ENCODE measurements around the gene C10orf105.

GRCh38 chr10:71664585-71664984, 55.0 kb downstream of the C10orf105 start:
- no peak for TF ChIP-seq POLR2A (IDR thresholded peaks at IDR 0.05)
- no peak for TF ChIP-seq CTCF (IDR thresholded peaks at IDR 0.05)
